Breast epithelium (tissue), 3 donors: ENCODE data around the gene FNDC3B.

Source experiments
- CTCF ChIP-seq, 3 donors: fragments of 450-650 bp; IDR thresholded peaks; one replicate each; pipeline ENCODE4 v1.5.1; 2016 to 2017; ENCODE audit warnings: antibody characterized with exemption in 3 of 3, mild to moderate bottlenecking in 3 of 3, moderate library complexity in 3 of 3
- POLR2A ChIP-seq: fragments of 450-650 bp; IDR thresholded peaks from one replicate; pipeline ENCODE4 v1.6.1; 2016; ENCODE audit warnings: antibody characterized with exemption, mild to moderate bottlenecking, moderate library complexity
- POLR2AphosphoS5 ChIP-seq, 3 donors: sonication (generic); formaldehyde crosslinking; IDR thresholded peaks; one replicate each; pipeline ENCODE4 v1.6.1; 2017; ENCODE audit warnings: antibody characterized with exemption in 3 of 3

GRCh38 chr3:172102123-172102882 is 62.9 kb downstream of the FNDC3B start:
- TF ChIP-seq CTCF (IDR thresholded peaks at IDR 0.05) (no peak), POLR2AphosphoS5 (IDR thresholded peaks at IDR 0.05) (no peak), POLR2A (no peak)
